GM18505 (cell line): ENCODE measurements around the gene FGD3.

Experiments used
- ATAC-seq: cut with Tn5 transposase; IDR thresholded peaks from one replicate; pipeline ENCODE4 v1.9.1; 2021; ENCODE audit not compliant: unreplicated experiment
- POLR2A ChIP-seq: IDR thresholded peaks from 4 replicates; pipeline ENCODE4 v1.6.1; 2011; ENCODE audit warnings: borderline replicate concordance; ENCODE audit not compliant: insufficient read depth, insufficient read length; ENCODE audit errors: extremely low read depth

The FGD3 gene

GRCh38 chr9:92948632-92949031 is 1.3 kb downstream of the FGD3 start:
- ATAC-seq, result no peak
- no peak for TF ChIP-seq POLR2A

DNA sequence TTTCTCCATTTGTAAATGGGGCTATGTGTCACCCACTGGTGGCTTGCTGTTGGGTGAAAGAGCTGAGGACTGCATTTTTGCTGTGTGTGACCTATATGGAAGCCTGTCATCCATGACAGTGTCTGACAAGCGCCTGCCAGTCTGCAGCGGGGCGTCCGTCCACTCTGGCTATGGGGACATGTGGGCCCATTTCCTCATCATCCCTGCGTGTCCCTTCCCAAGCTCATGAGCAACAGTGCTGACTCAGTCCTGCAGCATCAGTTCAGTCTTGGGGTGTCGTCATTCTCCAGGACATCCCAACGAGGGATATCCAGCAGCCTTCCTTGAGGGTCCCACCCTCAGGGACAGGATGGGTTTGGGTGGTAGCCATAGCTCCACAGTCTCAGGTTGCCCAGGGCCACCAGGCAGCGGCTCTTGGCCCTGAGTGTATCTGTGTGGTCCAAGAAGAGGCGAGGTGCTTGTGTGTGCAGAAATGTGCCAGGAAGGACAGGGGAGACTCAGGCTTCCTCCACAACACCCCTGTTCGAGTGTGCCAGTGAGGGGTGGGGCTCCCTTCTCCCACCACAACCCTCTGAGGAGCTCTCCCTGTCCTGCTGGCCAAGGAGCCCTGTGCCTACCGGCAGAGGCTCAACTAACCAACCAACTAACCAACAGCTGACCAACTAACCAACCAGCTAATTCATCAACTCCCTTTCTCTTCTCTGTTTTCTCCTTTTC is 2.1 kb downstream of the FGD3 start:
- no peak for TF ChIP-seq POLR2A
- no peak for ATAC-seq

GRCh38 chr9:92950359-92950955 is 3.1 kb downstream of the FGD3 start:
- no peak for ATAC-seq
- no peak for TF ChIP-seq POLR2A

DNA sequence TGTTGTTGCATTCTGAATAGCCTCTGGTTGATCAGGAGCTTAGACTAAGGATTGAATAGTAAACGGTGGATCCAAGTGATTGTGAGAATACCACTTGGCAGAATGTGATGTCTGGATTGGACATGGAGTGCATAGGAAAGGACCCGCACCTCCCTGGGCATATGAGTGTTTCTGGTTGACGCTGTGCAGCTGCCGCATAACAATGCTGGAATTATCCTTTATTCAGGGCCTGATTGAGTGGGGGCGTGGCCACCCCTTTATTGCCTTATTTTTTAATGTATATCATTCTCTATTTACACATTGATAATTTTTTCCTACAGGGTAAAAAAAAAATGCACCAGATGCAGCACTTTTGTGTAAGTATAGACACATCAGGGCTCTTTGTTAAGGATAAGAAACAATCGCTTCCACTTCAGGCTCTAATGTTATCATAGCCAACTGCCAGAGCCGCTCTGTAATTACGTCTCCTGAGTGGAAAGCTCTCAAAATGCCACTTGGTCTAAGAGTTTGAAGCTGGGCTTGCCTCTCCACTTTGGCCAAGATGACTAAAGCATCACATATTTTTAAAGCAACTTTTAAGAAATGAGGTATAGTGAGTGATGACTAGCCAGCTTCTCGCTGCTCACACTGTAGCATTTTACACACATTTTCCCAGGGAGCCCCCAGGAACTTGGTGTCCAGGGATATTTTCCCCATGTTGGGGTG is 5.7 kb downstream of the FGD3 start:
- TF ChIP-seq POLR2A, result no peak
- no peak for ATAC-seq

- TF ChIP-seq POLR2A, result no peak
- no peak for ATAC-seq
These were observed 6.9 kb downstream of the FGD3 start for GRCh38 chr9:92954049-92954861.

DNA sequence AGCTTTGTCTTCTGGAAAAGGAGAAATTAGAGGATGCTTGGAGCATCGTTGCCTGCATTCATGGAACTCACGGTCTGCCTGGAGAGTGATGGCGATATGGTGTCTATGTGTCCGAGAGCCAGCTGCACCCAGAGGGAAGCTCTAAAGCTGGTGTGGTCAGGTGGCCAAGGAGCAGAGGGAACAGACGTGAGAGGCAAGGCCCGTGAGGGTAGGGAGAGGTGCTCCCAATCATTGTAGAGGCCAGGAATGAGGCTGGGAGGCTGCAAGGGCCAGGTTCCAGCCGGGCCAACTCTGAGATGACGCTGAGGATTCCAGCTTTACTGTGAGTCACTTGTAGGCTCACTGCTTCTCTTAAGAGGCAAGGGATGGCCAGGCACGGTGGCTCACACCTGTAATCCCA is 7.6 kb downstream of the FGD3 start:
- no peak for TF ChIP-seq POLR2A
- ATAC-seq, result no peak

GRCh38 chr9:92960561-92961290 is 13.4 kb downstream of the FGD3 start:
- no peak for ATAC-seq
- no peak for TF ChIP-seq POLR2A

DNA sequence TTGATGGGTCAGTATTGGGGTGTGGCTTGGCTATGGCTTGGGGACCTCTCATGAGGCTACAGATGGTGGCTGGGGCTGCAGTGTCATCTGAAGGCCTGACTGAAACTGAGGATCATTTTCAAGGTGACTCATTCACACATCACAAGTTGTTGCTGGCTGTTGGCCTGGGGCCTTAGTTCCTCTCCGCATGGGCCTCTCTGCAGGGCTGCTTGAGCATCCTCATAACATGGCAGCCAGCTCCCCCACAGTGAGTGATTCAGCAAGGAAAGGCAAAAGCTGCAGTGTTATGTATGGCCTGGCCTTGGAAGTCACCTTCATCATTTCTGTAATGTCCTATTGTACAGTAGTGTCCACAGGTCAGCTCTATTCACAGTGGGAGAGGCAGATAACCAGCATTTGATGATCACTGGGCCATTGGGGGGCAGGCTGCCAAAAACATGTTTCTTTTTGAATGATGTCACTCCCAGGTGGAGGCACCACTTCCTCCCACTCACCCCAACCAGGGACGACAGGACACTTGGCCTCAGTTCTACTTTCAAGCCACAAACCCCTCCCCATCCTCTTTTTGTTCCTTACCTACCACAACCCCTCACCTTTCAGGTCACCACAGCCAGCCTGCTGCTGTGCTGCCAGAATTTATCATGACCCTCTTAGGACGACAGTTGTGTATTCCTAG is 14.4 kb downstream of the FGD3 start:
- ATAC-seq, result no peak
- TF ChIP-seq POLR2A, result no peak

DNA sequence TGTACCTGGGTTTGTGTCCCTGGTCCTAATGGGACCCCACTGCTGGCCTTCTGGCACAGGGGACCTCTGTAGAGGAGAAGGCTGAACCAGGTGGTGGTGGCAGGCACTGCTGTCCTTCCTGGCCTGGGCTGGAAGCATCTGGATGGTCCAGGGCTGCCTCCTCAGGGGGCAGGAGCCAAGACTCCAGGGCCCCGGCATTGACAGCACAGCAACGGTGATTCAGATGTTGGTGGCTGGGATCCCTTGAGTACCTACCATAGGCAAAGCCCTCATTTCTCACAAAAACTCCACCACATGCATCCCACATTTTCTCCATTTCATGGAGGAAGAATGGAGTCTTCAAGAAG is 15.0 kb downstream of the FGD3 start:
- ATAC-seq, result no peak
- TF ChIP-seq POLR2A, result no peak

DNA sequence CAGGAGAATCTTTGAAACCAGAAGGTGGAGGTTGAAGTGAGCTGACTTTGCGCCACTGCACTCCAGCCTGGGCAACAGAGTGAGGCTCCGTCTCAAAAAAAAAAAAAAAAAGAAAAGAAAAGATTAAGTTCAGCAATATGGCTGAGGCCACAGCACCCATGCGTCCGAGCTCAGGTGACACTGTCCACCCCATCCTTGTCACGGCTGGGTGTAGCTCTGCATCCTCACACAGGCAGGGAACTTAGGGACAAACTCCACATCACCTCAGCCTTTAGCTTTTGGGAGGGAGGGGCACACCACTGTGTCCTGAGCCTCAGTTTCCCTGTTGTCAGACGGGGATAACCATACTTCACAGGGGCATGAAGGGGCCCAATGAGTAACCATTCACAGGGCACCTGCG is 15.5 kb downstream of the FGD3 start:
- TF ChIP-seq POLR2A, result no peak
- ATAC-seq, result no peak

DNA sequence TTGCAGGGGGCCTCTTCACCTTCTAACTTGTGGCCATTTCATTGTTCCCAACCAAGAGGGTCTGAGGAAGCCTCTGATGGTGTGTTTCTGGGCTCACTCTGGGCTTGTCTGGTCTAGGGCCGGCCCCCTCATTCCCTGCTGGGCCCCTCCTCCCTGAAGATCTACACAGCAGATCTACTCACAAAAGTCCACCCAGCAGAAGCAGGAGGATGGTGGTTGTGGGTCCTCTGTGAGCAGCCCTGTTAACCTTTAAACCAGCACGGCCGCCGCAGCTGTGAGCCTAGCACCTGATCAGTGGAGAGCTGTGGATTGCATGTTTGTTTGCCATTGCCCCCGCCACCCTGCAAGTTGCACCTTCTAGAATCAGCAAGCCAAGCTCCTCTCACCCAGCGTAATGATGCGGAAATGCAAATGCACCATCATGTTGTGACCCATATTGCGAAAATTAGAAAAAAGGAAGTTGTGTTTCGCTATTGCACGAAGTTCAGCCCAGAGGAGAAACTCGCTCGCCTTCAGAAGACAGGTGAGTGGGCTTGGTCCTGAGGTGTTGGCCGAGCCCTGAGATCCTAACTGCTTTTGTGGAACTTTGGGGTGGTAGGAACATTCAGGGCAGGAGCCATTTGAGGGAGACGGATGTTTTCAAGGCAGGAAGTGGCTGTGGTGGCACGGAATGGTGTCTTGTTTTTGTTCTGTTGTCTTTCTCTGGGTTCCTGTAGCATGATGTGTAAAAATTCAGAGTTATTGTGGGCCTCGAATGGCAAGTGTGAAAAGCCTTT is 16.7 kb downstream of the FGD3 start:
- ATAC-seq, result peak; percentile 69
- TF ChIP-seq POLR2A, result peak; percentile 68
